ENCODE results near the gene GLB1L.
"Not testable (repeated sequence)": the region's sequence is repeated elsewhere in the genome, so short reads cannot be mapped to it uniquely, and the experiment has no call there.

GLB1L gene

DNA sequence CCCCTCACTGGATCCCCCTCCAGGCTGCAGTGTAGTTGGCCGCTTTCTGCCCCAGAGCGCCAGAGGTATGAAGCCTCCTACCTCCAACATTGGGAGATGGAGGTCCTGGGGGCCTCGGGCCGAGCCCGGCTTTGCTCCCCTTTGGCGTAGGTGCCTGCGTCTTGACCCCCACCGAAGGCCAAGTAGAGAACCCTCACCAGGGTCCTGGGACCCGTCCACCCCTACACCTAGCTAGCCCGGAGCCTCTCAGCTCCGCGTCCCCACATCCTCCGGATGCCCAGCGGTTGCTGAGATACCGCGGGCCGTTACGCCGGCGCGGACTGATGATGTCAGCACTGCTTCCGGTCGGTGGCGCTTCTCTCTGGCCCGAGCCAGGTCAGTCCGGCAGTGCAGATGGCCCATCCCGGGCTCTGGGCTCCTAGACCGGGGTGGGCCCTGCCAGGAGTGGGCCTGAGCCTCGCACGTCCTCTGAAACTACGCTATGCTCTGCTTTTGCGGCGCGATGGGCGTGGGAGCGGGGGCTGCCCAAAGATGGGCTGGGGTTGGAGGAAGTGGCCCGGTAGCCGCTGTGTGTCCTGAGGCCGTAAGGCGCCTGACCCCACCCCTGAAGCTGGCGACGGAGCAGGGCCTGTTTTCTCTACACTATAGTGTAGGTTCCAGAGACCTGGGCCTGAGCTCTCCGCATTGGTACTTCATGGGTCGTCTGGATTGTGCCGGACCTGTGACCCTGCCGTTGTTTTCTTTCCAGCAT, at the start of gene GLB1L, which contains the start of gene STK16:
GLB1L (minus strand) TSS at position 297 of the 751 bp plus-strand sequence. CDS start 1,871 bp downstream, outside the sequence.
STK16 (plus strand) TSS at position 332 of the 751 bp plus-strand sequence. CDS start 521 bp downstream, outside the sequence.
- DNase-seq = peak; percentile 92
- CTCF ChIA-PET = interaction anchor here (0.5 to 2.8 kb wide), 8 partner anchors 9 to 74 kb away, joined by 3 to 20 read pairs (median 4); partner anchors contain the start of genes TUBA4A and ZFAND2B
- Mint-ChIP-seq H3K27me3 (no peaks in the 10 kb centered on the region), H3K27ac (peak within 1 kb of the TSS; percentile 95), H3K36me3 (peaks cover 43% of the 10 kb centered on the region), H3K4me3 (peak within 1 kb of the TSS; percentile 92), H3K4me1 (peaks cover 74% of the 10 kb centered on the region), H3K9me3 (no peaks in the 10 kb centered on the region)

DNA sequence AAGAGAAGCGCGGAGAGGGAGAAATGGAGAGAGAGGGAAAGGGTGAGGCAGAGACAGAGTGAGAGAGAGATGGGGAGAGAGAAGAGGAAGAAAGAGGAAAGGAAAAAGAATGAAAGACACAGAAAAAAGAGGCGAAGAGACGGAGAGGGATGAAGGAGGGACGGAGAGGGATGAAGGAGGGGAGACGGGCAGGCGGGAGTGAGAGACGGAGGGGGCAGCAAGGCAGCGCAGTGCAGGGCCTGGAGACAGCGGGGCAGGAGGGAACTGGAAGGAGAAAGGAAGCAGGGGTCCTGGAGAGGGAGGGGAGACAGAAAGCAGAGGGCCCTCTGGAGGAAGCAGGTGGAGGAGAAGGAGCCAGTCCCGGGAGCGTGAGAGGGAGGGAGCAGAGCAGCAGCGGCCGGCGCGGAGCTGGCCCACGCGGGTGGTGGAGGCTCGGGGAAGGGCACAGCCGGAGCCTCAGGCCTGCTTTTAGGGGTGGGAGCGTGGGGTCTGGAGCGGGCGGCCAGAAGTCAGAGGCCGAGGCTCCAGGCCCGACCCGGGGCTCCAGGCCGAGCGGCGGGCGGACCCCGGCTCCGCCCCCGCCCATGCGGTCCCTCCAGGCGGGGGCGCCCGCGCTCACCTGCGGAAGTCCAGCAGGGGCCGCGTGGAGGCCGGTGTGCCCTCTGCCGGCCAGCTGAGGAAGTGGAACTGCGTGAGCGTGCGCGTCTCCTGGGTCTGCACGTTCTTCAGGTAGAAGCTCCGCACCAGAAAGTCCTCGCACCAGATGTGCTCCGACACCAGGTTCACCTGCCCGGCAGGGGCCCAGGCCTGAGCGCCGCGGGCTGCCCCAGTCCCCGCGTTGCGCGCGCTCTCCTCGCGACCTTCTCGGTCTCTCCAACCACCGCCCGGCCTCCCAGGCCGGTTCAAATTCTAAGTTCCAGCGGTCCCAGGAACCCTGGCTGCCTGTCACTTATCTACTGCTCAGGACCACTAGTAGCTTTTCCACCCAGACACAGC, 49.4 kb upstream of the GLB1L start:
- DNase-seq = peak; percentile 90
- CTCF ChIA-PET = interaction anchor here (0.6 to 14.6 kb wide), 48 partner anchors 8 to 275 kb away, joined by 3 to 267 read pairs (median 4); partner anchors contain the start of genes ANKZF1, ATG9A, CNPPD1 and DNAJB2
- H3K4me3 Mint-ChIP-seq = peak overlapping the region; percentile 47

DNA sequence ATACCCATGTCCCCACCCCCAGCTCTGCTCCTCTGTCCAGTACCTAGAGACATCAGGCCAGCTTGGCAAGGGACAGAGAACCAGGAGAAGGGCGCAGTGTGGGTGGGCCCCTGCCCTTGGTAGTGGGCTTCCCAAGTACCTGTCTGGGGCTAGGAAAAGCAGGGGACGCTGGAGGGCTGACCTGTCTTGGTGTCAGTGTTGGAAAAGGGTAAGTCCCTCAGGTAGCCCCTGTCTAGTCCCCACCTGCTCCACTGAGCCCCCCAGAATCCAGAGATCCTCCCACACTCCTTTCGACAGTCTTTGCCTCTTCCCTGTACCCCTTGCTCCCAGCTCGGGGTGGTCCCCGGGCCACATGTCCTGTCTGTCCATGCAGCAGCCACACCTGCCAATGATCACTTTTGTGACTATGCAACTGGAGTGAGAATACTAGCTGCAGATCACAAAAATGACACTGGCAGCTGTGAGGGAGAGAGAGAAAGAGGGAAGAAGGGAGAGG, 48.5 kb upstream of the GLB1L start:
- H3K27ac Mint-ChIP-seq = no peak overlapping the region
- peaks cover 31% of the 10 kb centered on the region for H3K4me1 Mint-ChIP-seq
- H3K27me3 Mint-ChIP-seq = peaks cover 72% of the 10 kb centered on the region

More for the DNA sequence above, 49.4 kb upstream of the GLB1L start:
- Mint-ChIP-seq H3K36me3 (no peaks in the 10 kb centered on the region), H3K4me1 (peaks cover 36% of the 10 kb centered on the region), H3K9me3 (no peaks in the 10 kb centered on the region), H3K27ac (no peak overlapping the region), H3K27me3 (peaks cover 81% of the 10 kb centered on the region)

DNA sequence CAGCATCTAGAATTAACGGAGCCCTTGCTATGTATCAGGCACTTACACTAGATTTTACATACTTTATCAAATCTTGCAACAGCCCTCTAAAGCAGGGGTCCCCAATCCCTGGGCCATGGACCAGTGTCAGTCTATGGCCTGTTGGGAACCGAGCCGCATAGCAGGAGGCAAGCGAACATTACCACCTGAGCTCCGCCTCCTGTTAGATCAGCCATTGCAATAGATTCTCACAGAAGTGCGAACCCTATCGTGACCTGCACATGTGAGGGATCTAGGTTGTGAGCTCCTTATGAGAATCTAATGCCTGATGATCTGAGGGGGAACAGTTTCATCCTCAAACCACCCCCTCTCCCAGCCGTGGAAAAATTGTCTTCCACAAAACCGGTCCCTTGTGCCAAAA, 47.4 kb upstream of the GLB1L start:
- Mint-ChIP-seq H3K36me3 (no peaks in the 10 kb centered on the region), H3K27me3 (peaks cover 68% of the 10 kb centered on the region), H3K9me3 (no peaks in the 10 kb centered on the region), H3K4me3 (no peak overlapping the region), H3K4me1 (peaks cover 23% of the 10 kb centered on the region), H3K27ac (no peak overlapping the region)
- no peak for DNase-seq
- CTCF ChIA-PET = interaction anchor here (1.3 to 14.6 kb wide), 4 partner anchors 12 to 133 kb away, joined by 3 to 267 read pairs (median 50); partner anchors contain the start of genes DNAJB2, NHEJ1, TUBA4A and TUBA4B

More for the DNA sequence above, 48.5 kb upstream of the GLB1L start:
- no peak for DNase-seq
- CTCF ChIA-PET = interaction anchor here (1.1 to 14.6 kb wide), 10 partner anchors 10 to 134 kb away, joined by 3 to 267 read pairs (median 8); partner anchors contain the start of genes DNAJB2, GLB1L, NHEJ1 and STK16
- H3K9me3 Mint-ChIP-seq = no peaks in the 10 kb centered on the region
- H3K4me3 Mint-ChIP-seq = peak overlapping the region; percentile 44
- H3K36me3 Mint-ChIP-seq = no peaks in the 10 kb centered on the region

DNA sequence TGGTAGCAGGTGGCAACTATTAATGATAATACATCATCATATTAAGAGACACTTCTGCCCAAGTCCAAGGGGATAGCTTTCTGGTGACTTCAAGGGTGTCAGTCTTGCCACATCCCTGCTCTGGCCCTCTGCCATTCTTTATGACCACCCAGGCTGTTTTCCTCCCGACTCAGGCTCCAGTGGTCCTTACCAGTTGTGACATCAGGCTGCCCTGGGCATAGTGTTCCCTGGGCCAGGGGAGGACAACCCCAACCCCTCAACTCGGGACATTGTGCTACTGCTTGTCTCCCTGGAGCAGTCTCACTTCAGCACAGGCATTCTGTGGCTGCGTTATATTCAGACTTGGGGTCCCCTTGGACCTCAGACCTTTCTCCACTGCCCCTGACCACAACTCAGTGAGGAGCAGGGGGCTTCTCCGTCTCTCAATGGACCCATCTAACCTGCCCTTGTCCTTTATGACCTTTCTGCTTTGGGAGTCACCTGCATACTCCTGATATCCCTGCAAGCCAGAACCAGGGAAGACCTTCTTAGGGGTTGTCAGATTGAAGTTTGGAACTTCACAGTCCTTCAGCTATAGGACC, 46.8 kb upstream of the GLB1L start:
- CTCF ChIA-PET = interaction anchor here (1.0 to 14.6 kb wide), 4 partner anchors 12 to 263 kb away, joined by 3 to 267 read pairs (median 50); partner anchors contain the start of genes DNAJB2, NHEJ1, TUBA4A and TUBA4B
- peaks cover 20% of the 10 kb centered on the region for H3K4me1 Mint-ChIP-seq
- H3K36me3 Mint-ChIP-seq = no peaks in the 10 kb centered on the region
- H3K4me3 Mint-ChIP-seq = no peak overlapping the region
- no peak for DNase-seq
- peaks cover 62% of the 10 kb centered on the region for H3K27me3 Mint-ChIP-seq
- no peaks in the 10 kb centered on the region for H3K9me3 Mint-ChIP-seq
- H3K27ac Mint-ChIP-seq = no peak overlapping the region

DNA sequence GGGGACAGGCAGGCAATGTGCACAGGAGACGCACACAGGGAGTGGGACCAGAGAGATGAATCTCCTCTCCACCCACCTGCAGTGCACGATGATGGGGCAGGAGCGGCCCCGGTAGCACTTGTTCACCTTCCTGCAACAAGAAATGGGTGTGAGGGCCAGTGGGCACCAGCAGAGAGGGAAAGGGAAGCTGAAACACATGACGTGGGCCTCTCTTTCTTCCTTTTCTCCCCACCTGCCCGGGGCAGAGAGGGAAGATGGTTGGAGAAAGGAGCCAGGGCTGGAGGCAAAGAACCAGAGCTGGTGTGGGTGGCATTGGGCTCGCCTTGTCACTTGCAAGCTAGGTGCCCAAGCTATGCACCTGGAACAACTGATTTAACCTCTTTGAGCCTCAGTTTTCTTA, 46.1 kb upstream of the GLB1L start:
- Mint-ChIP-seq H3K4me1 (peaks cover 17% of the 10 kb centered on the region), H3K36me3 (no peaks in the 10 kb centered on the region), H3K4me3 (no peak overlapping the region), H3K9me3 (no peaks in the 10 kb centered on the region), H3K27ac (no peak overlapping the region), H3K27me3 (peaks cover 56% of the 10 kb centered on the region)
- no peak for DNase-seq
- CTCF ChIA-PET = interaction anchor here (1.0 to 14.6 kb wide), 4 partner anchors 11 to 262 kb away, joined by 3 to 267 read pairs (median 27); partner anchors contain the start of genes DNAJB2, NHEJ1 and ZFAND2B

DNA sequence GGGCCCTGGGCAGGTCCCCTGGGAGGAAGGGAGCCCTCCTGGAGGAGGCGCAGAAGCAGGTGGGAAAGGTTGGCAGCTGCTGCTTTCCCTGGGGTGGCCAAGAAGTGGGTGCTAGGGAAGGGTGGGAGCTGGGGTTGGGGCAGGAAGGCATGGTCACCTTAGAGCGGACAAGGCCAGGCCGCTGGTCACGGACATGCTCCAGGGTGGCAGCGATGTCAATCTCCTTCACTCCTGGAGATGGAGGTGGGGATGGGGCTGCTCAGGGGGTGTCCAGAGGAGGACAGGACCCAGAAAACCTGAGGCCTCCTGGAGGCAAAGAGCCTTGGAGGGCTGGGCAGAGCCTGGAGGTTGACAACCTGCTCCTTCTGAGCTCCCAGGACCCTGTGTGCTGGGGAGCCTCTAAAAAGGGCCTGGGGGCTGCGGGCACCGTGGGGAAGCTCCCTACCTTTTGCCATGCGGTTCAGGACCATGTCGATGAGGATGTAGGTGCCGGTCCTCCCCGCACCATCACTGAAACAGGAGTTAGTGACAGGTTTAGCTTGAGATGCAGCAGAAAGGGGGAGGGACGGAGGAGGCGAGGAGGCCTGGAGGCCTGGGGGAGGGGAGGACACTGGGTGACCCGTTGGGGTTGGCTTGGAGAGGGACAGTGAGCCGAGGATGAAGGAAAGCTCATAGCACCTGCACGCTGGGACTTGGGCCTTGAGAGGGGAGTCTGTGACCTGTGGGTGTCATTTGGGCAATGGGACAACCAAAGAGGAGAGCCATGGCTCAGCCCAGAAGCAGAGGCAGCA, 45.3 kb upstream of the GLB1L start:
- DNase-seq = no peak
- Mint-ChIP-seq H3K27me3 (peaks cover 48% of the 10 kb centered on the region), H3K27ac (no peak overlapping the region), H3K4me3 (no peak overlapping the region), H3K9me3 (no peaks in the 10 kb centered on the region), H3K36me3 (no peaks in the 10 kb centered on the region), H3K4me1 (peaks cover 14% of the 10 kb centered on the region)
- CTCF ChIA-PET = interaction anchor here (1.0 to 14.6 kb wide), 5 partner anchors 10 to 131 kb away, joined by 3 to 267 read pairs (median 4); partner anchors contain the start of genes DNAJB2, NHEJ1 and ZFAND2B

DNA sequence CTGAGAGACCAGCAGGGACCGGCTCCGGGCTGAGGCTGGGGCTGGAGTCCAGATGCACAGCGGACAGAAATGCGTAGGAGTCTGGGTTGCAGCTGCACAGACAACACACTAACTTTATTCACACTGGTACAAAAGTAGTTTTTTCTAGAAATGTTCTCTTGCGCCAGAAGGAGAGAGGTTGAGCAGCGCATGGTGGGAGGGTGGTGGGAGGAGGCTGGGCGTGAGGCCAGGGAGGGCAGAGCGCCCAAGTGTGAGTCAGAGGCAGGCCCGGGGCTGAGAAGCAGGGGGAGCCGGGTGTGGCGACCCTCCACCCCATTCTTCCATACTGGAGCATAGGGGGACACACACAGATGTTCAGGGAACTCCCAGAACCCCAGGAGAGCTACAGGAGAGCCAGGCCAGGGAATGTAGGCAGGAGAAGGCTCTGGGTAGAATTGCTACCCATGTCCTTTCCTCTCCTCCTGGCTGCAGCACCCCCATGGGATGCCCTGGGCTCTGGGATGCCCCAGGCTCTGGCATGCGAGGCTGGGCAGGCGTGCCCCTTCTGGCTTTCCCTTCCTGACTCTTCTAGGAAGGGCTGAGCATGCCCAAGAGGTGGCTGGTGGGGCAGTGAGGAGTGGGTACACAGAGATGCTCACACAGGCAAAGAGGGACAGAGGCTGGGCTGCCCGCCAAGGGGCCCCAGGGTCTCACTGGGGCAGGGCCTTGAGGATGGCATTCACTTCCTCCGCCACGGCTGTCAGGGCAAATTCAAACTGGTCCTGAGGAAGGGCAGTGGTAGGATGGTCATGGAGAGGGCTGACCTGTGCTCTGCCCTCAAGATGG, 44.5 kb upstream of the GLB1L start:
- peaks cover 7% of the 10 kb centered on the region for H3K4me1 Mint-ChIP-seq
- peaks cover 1% of the 10 kb centered on the region for H3K36me3 Mint-ChIP-seq
- peaks cover 40% of the 10 kb centered on the region for H3K27me3 Mint-ChIP-seq
- H3K27ac Mint-ChIP-seq = no peak overlapping the region
- CTCF ChIA-PET = interaction anchor here (1.0 to 14.6 kb wide), 4 partner anchors 9 to 130 kb away, joined by 3 to 267 read pairs (median 26); partner anchors contain the start of genes DNAJB2 and NHEJ1
- H3K4me3 Mint-ChIP-seq = no peak overlapping the region
- DNase-seq = peak; percentile 14
- H3K9me3 Mint-ChIP-seq = no peaks in the 10 kb centered on the region

DNA sequence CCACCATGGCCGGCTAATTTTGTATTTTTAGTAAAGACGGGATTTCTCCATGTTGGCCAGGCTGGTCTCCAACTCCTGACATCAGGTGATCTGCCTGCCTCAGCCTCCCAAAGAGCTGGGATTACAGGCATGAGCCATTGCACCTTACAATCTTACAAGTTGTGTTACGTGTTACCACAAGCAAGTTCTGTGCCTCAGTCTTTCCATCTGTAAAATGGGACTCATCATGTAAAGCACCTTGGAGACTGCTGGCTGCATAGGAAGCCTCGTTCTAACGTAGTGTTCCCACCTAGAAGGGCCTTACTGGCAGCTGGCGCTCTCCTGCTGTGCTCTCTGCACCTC, 43.9 kb upstream of the GLB1L start:
- H3K36me3 Mint-ChIP-seq = peaks cover 2% of the 10 kb centered on the region
- no peak overlapping the region for H3K27ac Mint-ChIP-seq
- no peaks in the 10 kb centered on the region for H3K9me3 Mint-ChIP-seq
- peaks cover 35% of the 10 kb centered on the region for H3K27me3 Mint-ChIP-seq
- no peak overlapping the region for H3K4me3 Mint-ChIP-seq
- CTCF ChIA-PET = interaction anchor here (1.0 to 14.6 kb wide), 3 partner anchors 9 to 115 kb away, joined by 3 to 267 read pairs (median 3); partner anchors contain the start of gene DNAJB2
- peak; percentile 3 for DNase-seq
- peaks cover 3% of the 10 kb centered on the region for H3K4me1 Mint-ChIP-seq

DNA sequence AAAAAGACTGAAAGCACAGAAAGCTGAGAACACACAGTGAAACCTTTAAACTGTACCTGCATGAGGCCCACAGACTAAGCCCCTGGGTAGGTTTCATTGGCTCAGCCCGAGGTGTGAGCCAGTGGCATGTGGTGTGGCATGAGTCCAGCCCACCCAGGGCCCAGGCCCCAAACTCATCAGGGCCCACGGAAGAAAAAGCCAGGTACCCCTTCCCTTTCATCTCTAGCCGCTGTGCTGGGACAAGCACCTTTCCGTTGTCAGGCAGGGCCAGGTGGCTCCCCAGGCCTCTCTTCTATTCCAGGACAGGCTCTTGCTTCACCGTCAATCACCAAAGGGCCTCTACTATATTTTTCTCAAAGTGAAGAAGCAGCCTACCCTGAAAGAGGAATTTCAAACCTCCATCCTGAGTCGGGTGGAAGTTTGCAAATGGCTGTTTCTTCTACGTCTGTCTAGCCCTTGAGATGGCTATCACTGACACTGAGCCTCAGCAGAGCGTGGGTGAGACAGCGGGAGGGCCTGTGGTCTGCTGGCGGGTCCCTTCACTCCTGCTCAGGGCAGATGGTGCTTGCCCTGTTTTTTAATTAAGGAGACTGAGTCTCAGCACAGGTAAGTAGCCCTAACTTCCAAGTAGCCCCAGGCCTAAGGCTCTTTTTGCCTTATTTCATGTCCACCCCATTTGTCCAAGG, 42.5 kb upstream of the GLB1L start:
- peaks cover 26% of the 10 kb centered on the region for H3K27me3 Mint-ChIP-seq
- H3K27ac Mint-ChIP-seq = peak overlapping the region; percentile 14
- no peak overlapping the region for H3K4me3 Mint-ChIP-seq
- DNase-seq = peak; percentile 9
- no peaks in the 10 kb centered on the region for H3K9me3 Mint-ChIP-seq
- CTCF ChIA-PET = interaction anchor here (14.6 to 14.8 kb wide), 2 partner anchors 7 to 8 kb away, joined by 267 read pairs; partner anchors contain the start of gene DNAJB2
- peaks cover 15% of the 10 kb centered on the region for H3K36me3 Mint-ChIP-seq
- H3K4me1 Mint-ChIP-seq = peaks cover 4% of the 10 kb centered on the region

DNA sequence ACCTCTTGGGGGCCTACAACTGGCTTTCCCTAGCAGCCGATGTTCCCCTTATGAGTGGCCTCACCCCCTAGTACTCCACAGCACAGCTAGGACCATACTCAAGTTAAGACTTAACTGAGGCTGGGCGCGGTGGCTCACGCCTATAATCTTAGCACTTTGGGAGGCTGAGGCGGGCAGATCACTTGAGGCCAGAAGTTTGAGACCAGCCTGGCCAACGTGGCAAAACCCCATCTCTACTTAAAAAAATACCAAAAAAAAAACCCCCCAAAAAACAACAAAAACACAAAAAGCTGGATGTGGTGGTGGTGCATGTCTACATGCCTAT, 41.8 kb upstream of the GLB1L start:
- peaks cover 19% of the 10 kb centered on the region for H3K36me3 Mint-ChIP-seq
- CTCF ChIA-PET = interaction anchor here (2.0 to 14.8 kb wide), 2 partner anchors 8 to 9 kb away, joined by 7 to 267 read pairs; no protein-coding TSS in a partner anchor

More for the DNA sequence above, 41.8 kb upstream of the GLB1L start:
- H3K27me3 Mint-ChIP-seq = peaks cover 20% of the 10 kb centered on the region
- not testable (repeated sequence) for DNase-seq, H3K27ac Mint-ChIP-seq, H3K4me3 Mint-ChIP-seq, H3K9me3 Mint-ChIP-seq, H3K4me1 Mint-ChIP-seq

Measured in activated naive CD4-positive, alpha-beta T cell treated with anti-CD3 and anti-CD28 coated beads, Interleukin-2, amount 10 ng/mL, durations not matched to agents 7 days and 5 days (primary cell).